GM21576 (cell line): ENCODE results near the gene SLC12A4.
"Not testable (repeated sequence)": the region's sequence is repeated elsewhere in the genome, so short reads cannot be mapped to it uniquely, and the experiment has no call there.

Experiments used
- ATAC-seq: cut with Tn5 transposase; IDR thresholded peaks from one replicate; pipeline ENCODE4 v1.9.1; 2021; ENCODE audit warnings: mild to moderate bottlenecking, moderate library complexity; ENCODE audit not compliant: unreplicated experiment

Gene SLC12A4

GRCh38 chr16:67988675-67989074 is 20.2 kb upstream of the SLC12A4 start:
- no peak for ATAC-seq

- no peak for ATAC-seq
Observed at GRCh38 chr16:67987460-67988160, 19.2 kb upstream of the SLC12A4 start.

- ATAC-seq = no peak
Observed at GRCh38 chr16:67986949-67987348, 18.5 kb upstream of the SLC12A4 start.

- ATAC-seq = no peak
Observed at GRCh38 chr16:67982011-67982696, 13.7 kb upstream of the SLC12A4 start.

GRCh38 chr16:67979955-67980678 is 11.7 kb upstream of the SLC12A4 start, which contains the start of gene DPEP3:
TSS of gene DPEP3 (minus strand) at chr16:67980499. CDS start at chr16:67980380, 119 bp downstream.
- ATAC-seq = no peak

- no peak for ATAC-seq
Observed at GRCh38 chr16:67977469-67978227, 9.2 kb upstream of the SLC12A4 start.

- no peak for ATAC-seq
Observed at GRCh38 chr16:67977005-67977404, 8.6 kb upstream of the SLC12A4 start.

GRCh38 chr16:67976205-67976604 is 7.8 kb upstream of the SLC12A4 start:
- ATAC-seq = no peak

- no peak for ATAC-seq
Observed at GRCh38 chr16:67975321-67976105, 7.1 kb upstream of the SLC12A4 start.

GRCh38 chr16:67972285-67972684 is 3.8 kb upstream of the SLC12A4 start:
- ATAC-seq = not testable (repeated sequence)

- ATAC-seq = no peak
Observed at GRCh38 chr16:67971111-67971510, 2.7 kb upstream of the SLC12A4 start.

GRCh38 chr16:67969254-67970039 is 1.0 kb upstream of the SLC12A4 start:
- no peak for ATAC-seq

GRCh38 chr16:67967958-67968399 is 458 bp downstream of the SLC12A4 start:
- ATAC-seq = peak; percentile 23

- ATAC-seq = peak; percentile 4
Observed at GRCh38 chr16:67967183-67967957, 1.1 kb downstream of the SLC12A4 start.

- no peak for ATAC-seq
Observed at GRCh38 chr16:67966549-67967182, 1.8 kb downstream of the SLC12A4 start.

GRCh38 chr16:67965668-67966548 is 2.5 kb downstream of the SLC12A4 start:
- ATAC-seq = no peak

GRCh38 chr16:67964477-67965131 is 3.8 kb downstream of the SLC12A4 start:
- ATAC-seq = no peak
